Common myeloid progenitor, CD34-positive (primary cell): ENCODE data around the gene TAB2.
A peak's percentile ranks its signal among the peaks of the same experiment; 100 is the strongest.

Experiments
- CTCF ChIA-PET: fragments of 350-600 bp; sonication (Branson Sonifier 250); formaldehyde crosslinking; loops from one replicate; lab custom pipeline; 2021; ENCODE audit warnings: antibody characterized with exemption; lab: Charles Lee
- POLR2A ChIA-PET: fragments of 350-600 bp; sonication (Branson Sonifier 250); formaldehyde crosslinking; loops from one replicate; lab custom pipeline; 2021; ENCODE audit warnings: antibody characterized with exemption; lab: Charles Lee
- DNase-seq, 3 donors: peaks; one replicate each; pipeline versions ENCODE4 v3.0.0 to v3.0.0-alpha.2; 2013
- H3K27ac ChIP-seq, 2 experiments: 1 replicate in 1 of 2; 2 replicates in 1 of 2; pipeline ENCODE4 v1.7.0; 2013; ENCODE audit warnings: inconsistent platforms in 2 of 2, low read length in 2 of 2, mild to moderate bottlenecking in 2 of 2, low read depth in 1 of 2, moderate library complexity in 1 of 2; ENCODE audit not compliant: severe bottlenecking in 2 of 2, insufficient read depth in 1 of 2, poor library complexity in 1 of 2
- H3K27me3 ChIP-seq, 5 experiments: replicated peaks in 2 of 5; 1 replicate in 3 of 5; 2 replicates in 2 of 5; pipeline versions ENCODE4 v1.6.1 to v1.7.0; 2013; ENCODE audit warnings: low read length in 4 of 5, mild to moderate bottlenecking in 2 of 5, moderate library complexity in 2 of 5, inconsistent platforms in 1 of 5; ENCODE audit not compliant: insufficient read depth in 5 of 5, control insufficient read depth in 4 of 5
- H3K36me3 ChIP-seq, 4 experiments: 1 replicate in 2 of 4; 2 replicates in 2 of 4; pipeline versions ENCODE4 v1.6.1 to v1.7.0; 2013; ENCODE audit warnings: low read length in 3 of 4, control low read depth in 1 of 4, mild to moderate bottlenecking in 1 of 4; ENCODE audit not compliant: control insufficient read depth in 4 of 4, insufficient read depth in 4 of 4
- H3K4me1 ChIP-seq, 4 experiments: 1 replicate in 3 of 4; 2 replicates in 1 of 4; pipeline versions ENCODE4 v1.6.1 to v1.7.1; 2013; ENCODE audit warnings: low read length in 3 of 4, mild to moderate bottlenecking in 3 of 4, control low read depth in 1 of 4, inconsistent platforms in 1 of 4, moderate library complexity in 1 of 4; ENCODE audit not compliant: control insufficient read depth in 4 of 4, insufficient read depth in 4 of 4; ENCODE audit errors: control extremely low read depth in 1 of 4
- H3K4me3 ChIP-seq, 7 experiments: 1 replicate in 4 of 7; 2 replicates in 3 of 7; pipeline versions ENCODE4 v1.5.1 to v1.7.0; 2013; ENCODE audit warnings: mild to moderate bottlenecking in 7 of 7, low read length in 6 of 7, moderate library complexity in 6 of 7, inconsistent platforms in 2 of 7, low read depth in 2 of 7, control low read depth in 1 of 7; ENCODE audit not compliant: insufficient read depth in 4 of 7, control insufficient read depth in 1 of 7; ENCODE audit errors: extremely low read depth in 1 of 7
- H3K9me3 ChIP-seq, 5 experiments: 1 replicate in 4 of 5; 2 replicates in 1 of 5; pipeline versions ENCODE4 v1.6.1 to v1.7.1; 2013; ENCODE audit warnings: low read length in 4 of 5, mild to moderate bottlenecking in 2 of 5, inconsistent platforms in 1 of 5, low read depth in 1 of 5, moderate library complexity in 1 of 5; ENCODE audit not compliant: control insufficient read depth in 4 of 5, insufficient read depth in 2 of 5; ENCODE audit errors: control extremely low read depth in 1 of 5
- WGBS: methylation state at CpG from one replicate; pipeline ENCODE4 v1.1.5; 2013; ENCODE audit not compliant: insufficient coverage; 5-methylcytosine and 5-hydroxymethylcytosine counted together

TAB2 gene

DNA sequence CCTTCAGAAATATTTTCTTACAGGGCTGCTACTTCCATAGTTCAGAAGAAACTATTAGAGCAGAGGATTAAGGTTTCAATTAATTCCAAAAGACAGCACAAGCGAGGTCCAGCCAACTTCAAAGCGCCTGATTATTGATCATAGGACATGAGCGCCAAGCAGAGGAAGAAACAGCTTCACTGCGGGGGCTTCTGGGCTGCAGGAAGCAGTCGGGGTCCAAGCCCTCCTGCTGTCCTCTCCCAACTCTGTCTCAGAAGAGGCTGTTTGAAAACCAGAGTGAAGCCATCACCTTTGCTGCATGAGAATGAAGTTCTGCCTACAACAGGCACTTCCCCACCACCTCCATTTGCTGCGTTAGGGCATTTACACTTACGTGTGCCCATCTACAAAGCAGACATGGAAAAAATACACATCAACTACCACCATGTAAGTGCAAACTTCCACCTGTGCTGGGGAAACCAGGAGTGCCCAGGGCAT is 106.5 kb downstream of the TAB2 start:
- no peak overlapping the region for H3K27ac ChIP-seq
- H3K27me3 ChIP-seq, result no peaks in the 10 kb centered on the region
- no peaks in the 10 kb centered on the region for H3K36me3 ChIP-seq
- POLR2A ChIA-PET, result interaction anchor here (0.6 kb wide), 1 partner anchor 121 kb away, joined by 3 read pairs; no protein-coding TSS in a partner anchor
- no peak for DNase-seq
- H3K4me1 ChIP-seq, result peaks cover 0 to 3% (median 0%) of the 10 kb centered on the region in 4 experiments
- 98% methylated on average over 5 of the region's 7 CpGs for WGBS
- CTCF ChIA-PET, result interaction anchor here (1.2 to 1.6 kb wide), 2 partner anchors 32 to 93 kb away, joined by 4 read pairs; no protein-coding TSS in a partner anchor
- H3K9me3 ChIP-seq, result no peaks in the 10 kb centered on the region
- no peak overlapping the region for H3K4me3 ChIP-seq

DNA sequence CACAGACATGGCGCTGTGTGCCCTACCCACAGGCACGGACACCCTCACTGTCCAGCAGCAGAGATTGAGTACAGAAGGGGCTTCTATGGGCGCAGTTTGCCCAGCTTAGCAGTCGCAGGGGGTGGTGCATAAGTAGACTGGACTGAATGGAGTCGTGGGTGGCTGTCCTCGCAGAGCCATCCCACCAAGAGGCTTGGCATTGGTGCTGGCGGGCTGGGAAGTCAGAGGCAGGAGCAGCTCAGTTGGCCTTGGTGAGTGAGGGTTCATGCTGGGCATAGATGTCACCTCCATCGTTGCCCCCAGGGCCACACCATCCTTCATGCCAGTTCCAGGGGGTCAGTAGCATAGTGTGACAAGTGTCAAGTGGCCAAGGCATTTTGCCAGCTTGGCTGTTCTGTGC is 107.7 kb downstream of the TAB2 start:
- DNase-seq, result no peak
- no peaks in the 10 kb centered on the region for H3K4me1 ChIP-seq
- H3K27me3 ChIP-seq, result no peaks in the 10 kb centered on the region
- no peak overlapping the region for H3K27ac ChIP-seq
- POLR2A ChIA-PET, result no interaction called here
- H3K4me3 ChIP-seq, result no peak overlapping the region
- CTCF ChIA-PET, result interaction anchor here (0.9 to 1.7 kb wide), 4 partner anchors 16 to 345 kb away, joined by 3 to 6 read pairs (median 4); no protein-coding TSS in a partner anchor
- WGBS, result 88% methylated on average over 6 of the region's 8 CpGs
- H3K36me3 ChIP-seq, result no peaks in the 10 kb centered on the region
- no peaks in the 10 kb centered on the region for H3K9me3 ChIP-seq

DNA sequence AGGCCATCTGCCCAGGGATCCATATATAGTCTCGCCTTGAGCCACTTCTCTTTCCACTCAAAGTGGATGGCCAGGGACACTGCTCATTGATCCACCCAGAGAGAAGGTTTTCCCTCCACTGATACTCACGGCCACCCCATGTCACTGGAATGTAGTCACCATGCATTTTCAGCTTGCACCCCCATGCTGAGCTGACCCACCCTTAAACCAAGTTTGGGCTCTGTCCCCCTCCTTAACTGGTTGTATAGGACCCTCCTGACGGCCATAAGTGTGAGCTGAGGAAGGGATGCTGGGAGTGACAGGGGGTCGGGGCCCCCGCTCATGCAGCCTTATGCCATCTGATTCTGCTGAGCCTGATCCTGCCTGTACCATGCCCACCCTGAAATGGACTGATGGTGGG is 108.2 kb downstream of the TAB2 start:
- Histone ChIP-seq H3K4me1 (no peaks in the 10 kb centered on the region), H3K27me3 (no peaks in the 10 kb centered on the region), H3K27ac (no peak overlapping the region), H3K4me3 (no peak overlapping the region), H3K9me3 (no peaks in the 10 kb centered on the region), H3K36me3 (no peaks in the 10 kb centered on the region)
- ChIA-PET CTCF (interaction anchor here (0.9 to 1.7 kb wide), 5 partner anchors 12 to 345 kb away, joined by 3 to 6 read pairs (median 4); no protein-coding TSS in a partner anchor), POLR2A (interaction anchor here (0.7 kb wide), 1 partner anchor 28 kb away, joined by 3 read pairs; no protein-coding TSS in a partner anchor)
- 96% methylated on average over 5 of the region's 5 CpGs for WGBS
- no peak for DNase-seq

DNA sequence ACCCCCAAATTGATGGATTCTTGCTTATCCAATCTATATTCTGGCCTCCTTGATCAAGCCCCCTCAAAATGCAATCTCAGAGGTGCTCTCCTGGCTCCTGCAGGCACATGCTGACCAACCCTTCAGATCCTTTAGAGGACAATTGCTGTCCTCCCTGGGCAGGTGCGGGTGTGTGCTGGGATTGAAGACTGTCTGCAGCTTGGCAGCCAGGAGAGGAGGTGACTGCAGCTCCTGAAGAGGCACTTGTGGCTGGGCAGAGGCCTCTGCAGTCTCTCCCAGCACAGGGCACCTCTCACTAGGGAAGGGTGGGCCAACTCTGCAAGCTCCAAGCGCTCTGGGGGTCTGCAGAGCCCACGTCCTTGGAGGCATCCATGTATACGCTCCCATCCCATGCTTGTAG is 111.1 kb downstream of the TAB2 start:
- H3K9me3 ChIP-seq, result no peaks in the 10 kb centered on the region
- no peaks in the 10 kb centered on the region for H3K27me3 ChIP-seq
- H3K4me1 ChIP-seq, result peaks cover 0 to 10% (median 4%) of the 10 kb centered on the region in 4 experiments
- ChIA-PET POLR2A (no interaction called here), CTCF (interaction anchor here (0.8 to 8.2 kb wide), 6 partner anchors 10 to 405 kb away, joined by 3 to 86 read pairs (median 4); no protein-coding TSS in a partner anchor)
- DNase-seq, result no peak
- H3K27ac ChIP-seq, result no peak overlapping the region
- H3K4me3 ChIP-seq, result no peak overlapping the region
- no peaks in the 10 kb centered on the region for H3K36me3 ChIP-seq
- WGBS, result 92% methylated on average over 4 of the region's 4 CpGs

DNA sequence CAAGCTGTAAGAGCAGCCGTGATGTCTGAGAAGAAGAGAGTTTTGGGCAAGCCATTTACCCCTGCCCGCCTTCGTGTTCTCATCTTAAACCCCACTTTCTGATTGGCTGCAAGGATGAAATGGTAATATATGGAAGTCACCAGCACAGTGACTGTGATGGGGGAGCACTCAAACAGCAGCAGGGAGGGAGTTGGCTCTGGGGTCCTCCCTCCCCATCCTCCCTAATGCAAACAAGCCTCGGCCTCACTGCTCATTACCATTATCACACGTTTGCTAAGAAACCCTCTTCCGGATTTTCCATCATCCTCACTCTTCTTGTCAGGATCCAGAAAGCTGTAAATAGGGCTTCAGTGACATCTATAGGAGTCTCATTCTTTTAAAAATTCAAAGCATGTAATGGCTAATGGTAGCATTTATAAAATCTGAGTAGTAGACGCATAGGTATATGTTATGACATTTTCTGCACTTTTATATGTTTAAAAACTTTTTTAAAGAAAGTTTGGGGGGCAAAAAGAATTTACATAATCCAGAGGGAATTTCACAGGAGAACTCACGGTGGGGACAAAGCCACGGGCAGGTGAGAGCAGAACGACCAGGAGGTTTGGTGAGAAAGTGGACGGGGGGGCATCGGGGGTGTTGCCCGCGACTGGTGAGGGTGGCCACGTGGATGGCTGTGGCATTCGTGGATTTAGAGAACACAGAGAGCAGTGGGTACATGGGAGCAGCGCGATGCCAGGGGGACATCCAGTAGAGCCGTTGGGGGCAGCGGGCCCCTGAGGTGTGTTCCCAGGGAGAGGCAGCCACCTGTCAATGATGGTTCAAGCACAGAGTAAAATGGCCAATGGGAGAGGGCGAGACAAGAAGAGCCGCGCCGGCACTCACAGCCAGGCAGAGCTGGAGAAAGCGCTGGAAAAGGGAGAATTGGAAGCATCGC is 112.2 kb downstream of the TAB2 start:
- 96% methylated on average over 22 of the region's 26 CpGs for WGBS

DNA sequence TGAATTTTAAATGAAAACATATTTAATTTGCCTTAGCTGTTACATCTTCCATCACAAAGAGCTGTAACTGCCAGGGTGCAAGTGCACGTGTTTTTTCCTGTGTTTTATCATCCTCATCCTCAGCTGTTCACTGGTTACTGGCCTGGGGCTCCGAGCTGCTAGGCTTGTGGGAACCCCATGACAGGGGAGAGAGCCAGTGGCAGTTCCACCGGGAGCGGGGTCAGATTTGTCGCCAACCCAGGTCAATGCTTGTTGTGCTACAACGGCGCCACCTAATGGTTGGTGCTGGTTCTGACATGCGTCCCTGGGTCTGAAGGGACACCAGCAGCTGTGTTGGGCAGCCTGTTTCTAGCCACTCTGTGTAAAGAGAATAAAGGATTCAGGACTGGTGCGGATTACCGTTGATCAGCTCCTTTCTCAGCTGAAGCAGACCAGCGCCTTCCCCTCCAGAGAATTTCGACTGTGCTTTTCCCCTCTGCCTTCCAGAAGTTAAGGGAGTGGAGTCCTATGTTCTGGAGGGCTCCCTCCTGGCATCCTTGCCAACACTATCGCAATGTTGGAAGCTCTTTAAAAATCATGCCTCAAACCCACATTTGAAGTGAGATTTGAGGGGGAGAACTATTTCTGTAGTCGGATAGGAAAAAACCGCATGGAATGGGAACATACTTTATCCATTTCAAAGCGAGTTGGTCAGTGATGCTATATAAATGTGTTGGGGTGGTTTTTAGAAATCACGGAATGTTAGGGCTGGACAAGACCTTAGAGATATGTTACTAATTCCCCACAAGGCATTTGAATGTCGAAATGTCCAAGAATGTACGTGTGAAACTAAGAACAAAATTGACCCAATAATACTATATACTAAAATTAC is 114.6 kb downstream of the TAB2 start:
- H3K36me3 ChIP-seq, result no peaks in the 10 kb centered on the region
- H3K27ac ChIP-seq, result no peak overlapping the region
- 10% methylated on average over 10 of the region's 19 CpGs for WGBS
- H3K4me1 ChIP-seq, result peaks cover 0 to 10% (median 4%) of the 10 kb centered on the region in 4 experiments
- peak; percentile 82 to 89 (median 83) for DNase-seq
- CTCF ChIA-PET, result interaction anchor here (0.6 to 8.2 kb wide), 50 partner anchors 9 to 855 kb away, joined by 3 to 86 read pairs (median 5); no protein-coding TSS in a partner anchor
- no peaks in the 10 kb centered on the region for H3K27me3 ChIP-seq
- no peaks in the 10 kb centered on the region for H3K9me3 ChIP-seq
- peak overlapping the region in 2 of 7 experiments; percentile 56 to 58 for H3K4me3 ChIP-seq
- POLR2A ChIA-PET, result interaction anchor here (0.6 to 0.7 kb wide), 4 partner anchors 57 to 242 kb away, joined by 3 to 5 read pairs (median 3); no protein-coding TSS in a partner anchor

More for the DNA sequence above, 112.2 kb downstream of the TAB2 start:
- peaks cover 0 to 10% (median 4%) of the 10 kb centered on the region in 4 experiments for H3K4me1 ChIP-seq
- H3K27ac ChIP-seq, result no peak overlapping the region
- no peaks in the 10 kb centered on the region for H3K27me3 ChIP-seq
- CTCF ChIA-PET, result interaction anchor here (1.0 to 8.2 kb wide), 8 partner anchors 9 to 406 kb away, joined by 3 to 86 read pairs (median 6); no protein-coding TSS in a partner anchor
- H3K36me3 ChIP-seq, result no peaks in the 10 kb centered on the region
- H3K4me3 ChIP-seq, result no peak overlapping the region
- H3K9me3 ChIP-seq, result no peaks in the 10 kb centered on the region
- POLR2A ChIA-PET, result no interaction called here
- DNase-seq, result no peak
